Endodermal cell (in vitro differentiated cells): ENCODE measurements around the gene RDH13. TPM values are rescaled to one million over a fixed set of nuclear protein-coding genes. Genes with fewer than 3 reads are reported as not detected.
A peak's percentile ranks its signal among the peaks of the same experiment; 100 is the strongest.

ENCODE experiments used
- DNase-seq: peaks from one replicate; pipeline ENCODE4 v3.0.0-alpha.2; 2017
- H3K27ac ChIP-seq: 2 replicates; pipeline ENCODE4 v1.5.1; 2013; ENCODE audit warnings: mild to moderate bottlenecking, low read depth, low read length, moderate library complexity
- H3K27me3 ChIP-seq: 2 replicates; pipeline ENCODE4 v1.6.1; 2013; ENCODE audit warnings: mild to moderate bottlenecking, low read length, moderate library complexity; ENCODE audit not compliant: insufficient read depth, control insufficient read depth, poor library complexity, severe bottlenecking
- H3K36me3 ChIP-seq: 2 replicates; pipeline ENCODE4 v1.7.0; 2013; ENCODE audit warnings: mild to moderate bottlenecking, low read length, moderate library complexity; ENCODE audit not compliant: control insufficient read depth, insufficient read depth
- H3K4me1 ChIP-seq: one replicate; pipeline ENCODE4 v1.7.0; 2013; ENCODE audit warnings: low read length; ENCODE audit not compliant: control insufficient read depth, insufficient read depth
- H3K4me3 ChIP-seq: 2 replicates; pipeline ENCODE4 v1.5.1; 2013; ENCODE audit warnings: mild to moderate bottlenecking, low read length, moderate library complexity
- H3K9ac ChIP-seq: 2 replicates; pipeline ENCODE4 v1.6.1; 2013; ENCODE audit warnings: mild to moderate bottlenecking, low read length, moderate library complexity; ENCODE audit not compliant: poor library complexity, severe bottlenecking; ENCODE audit errors: extremely low read depth
- H3K9me3 ChIP-seq: 2 replicates; pipeline ENCODE4 v1.6.1; 2013; ENCODE audit warnings: mild to moderate bottlenecking, low read length, moderate library complexity; ENCODE audit not compliant: control insufficient read depth
- H3K27ac Mint-ChIP-seq: 2 replicates; pipeline ENCODE4 v1.8.0; 2020; ENCODE audit warnings: mixed read lengths
- H3K27me3 Mint-ChIP-seq: 2 replicates; pipeline ENCODE4 v1.8.0; 2021; ENCODE audit warnings: mild to moderate bottlenecking, mixed read lengths; ENCODE audit not compliant: insufficient read depth
- H3K36me3 Mint-ChIP-seq: 2 replicates; pipeline ENCODE4 v1.8.0; 2020; ENCODE audit warnings: low read depth, mixed read lengths
- H3K4me1 Mint-ChIP-seq: 2 replicates; pipeline ENCODE4 v1.8.0; 2020; ENCODE audit warnings: mixed read lengths
- H3K4me3 Mint-ChIP-seq: 2 replicates; pipeline ENCODE4 v1.8.0; 2020; ENCODE audit warnings: mild to moderate bottlenecking, moderate library complexity, mixed read lengths
- H3K9me3 Mint-ChIP-seq: 2 replicates; pipeline ENCODE4 v1.8.0; 2020; ENCODE audit warnings: mild to moderate bottlenecking, mixed read lengths
- CTCF ChIP-seq: fragments of 200-600 bp; sonication (generic); conservative IDR thresholded peaks from 2 replicates; pipeline ENCODE4 v1.5.0; 2021; ENCODE audit warnings: antibody characterized with exemption, mild to moderate bottlenecking
- WGBS, 2 experiments: methylation state at CpG; one replicate each; pipeline versions ENCODE4 v1.1.5 to v1.1.7; 2013; ENCODE audit warnings: missing lambda C conversion rate in 2 of 2, mixed read lengths in 1 of 2; ENCODE audit not compliant: insufficient coverage in 1 of 2, insufficient read length in 1 of 2; 5-methylcytosine and 5-hydroxymethylcytosine counted together
- total RNA-seq, 2 donors: library from RNA; stranded (reverse); fragmentation: NEBNext Ultra II Directional in 1 of 2; extraction: Animal tissue kit (Norgen Biotek cat#: 25700) in 1 of 2; gene quantifications; 2 replicates in 1 of 2; 3 replicates in 1 of 2; pipeline ENCODE4 v1.2.1, GENCODE V29; 2021

Gene RDH13
- total RNA-seq, 2 donors from 2014 or later = 20.6 to 39.0 TPM

GRCh38 chr19:55092423-55093318, 29.7 kb upstream of the RDH13 start:
- no peak overlapping the region for H3K4me3 ChIP-seq
- TF ChIP-seq CTCF = no peak
- H3K36me3 ChIP-seq = peaks cover 23% of the 10 kb centered on the region
- H3K27me3 ChIP-seq = no peaks in the 10 kb centered on the region
- H3K27ac Mint-ChIP-seq = no peak overlapping the region
- H3K27me3 Mint-ChIP-seq = peaks cover 6% of the 10 kb centered on the region
- H3K9me3 Mint-ChIP-seq = no peaks in the 10 kb centered on the region
- no peak overlapping the region for H3K27ac ChIP-seq
- peaks cover 15% of the 10 kb centered on the region for H3K4me1 Mint-ChIP-seq
- H3K9me3 ChIP-seq = no peaks in the 10 kb centered on the region
- no peak overlapping the region for H3K4me3 Mint-ChIP-seq
- 85 to 97% methylated on average over 23 to 47 of the region's 49 CpGs for WGBS, 2 experiments
- peaks cover 26% of the 10 kb centered on the region for H3K36me3 Mint-ChIP-seq
- no peaks in the 10 kb centered on the region for H3K4me1 ChIP-seq
- DNase-seq = peak; percentile 90
- no peak overlapping the region for H3K9ac ChIP-seq

DNA sequence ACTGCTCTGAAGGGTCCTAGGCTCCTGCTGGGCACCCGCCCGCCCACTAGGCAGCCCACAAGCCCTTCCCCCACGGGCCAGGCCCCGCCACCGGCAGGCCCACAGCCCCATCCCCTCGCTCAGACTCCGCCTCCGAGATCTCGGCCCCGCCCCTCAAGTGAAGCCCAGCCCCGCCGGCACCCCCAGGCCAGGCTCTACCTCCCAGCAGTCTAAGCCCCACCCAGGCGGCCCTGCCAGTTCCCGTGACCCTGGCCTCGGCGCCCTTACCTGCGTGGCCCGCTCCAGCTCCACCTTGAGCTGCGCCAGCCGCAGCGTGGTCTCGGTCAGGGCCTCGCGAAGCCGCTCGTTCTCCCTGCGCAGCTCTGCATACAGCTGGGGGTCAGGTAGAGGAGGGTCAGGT, 29.0 kb upstream of the RDH13 start:
- H3K9me3 Mint-ChIP-seq = no peaks in the 10 kb centered on the region

More for the DNA sequence above, 29.0 kb upstream of the RDH13 start:
- H3K36me3 Mint-ChIP-seq = peaks cover 26% of the 10 kb centered on the region
- peaks cover 8% of the 10 kb centered on the region for H3K27me3 Mint-ChIP-seq
- H3K4me1 Mint-ChIP-seq = peaks cover 20% of the 10 kb centered on the region
- no peak overlapping the region for H3K4me3 ChIP-seq
- no peak overlapping the region for H3K27ac ChIP-seq
- H3K4me1 ChIP-seq = no peaks in the 10 kb centered on the region
- no peak for TF ChIP-seq CTCF
- no peaks in the 10 kb centered on the region for H3K9me3 ChIP-seq
- WGBS, 2 experiments = 78 to 81% methylated on average over 17 to 27 of the region's 27 CpGs
- DNase-seq = peak; percentile 97
- H3K27ac Mint-ChIP-seq = no peak overlapping the region
- no peak overlapping the region for H3K9ac ChIP-seq
- H3K27me3 ChIP-seq = no peaks in the 10 kb centered on the region
- peaks cover 23% of the 10 kb centered on the region for H3K36me3 ChIP-seq
- H3K4me3 Mint-ChIP-seq = no peak overlapping the region
